NCI-H2196 (cell line): ENCODE measurements around the gene EGFL7.

Source experiments
- DNase-seq: peaks from one replicate; lab custom pipeline; 2025; ENCODE audit not compliant: unreplicated experiment; lab: John Stamatoyannopoulos, UW

EGFL7 gene

GRCh38 chr9:136671646-136672430 is 9.1 kb downstream of the EGFL7 start:
- DNase-seq, result peak; percentile 36

- no peak for DNase-seq
These were observed 9.8 kb downstream of the EGFL7 start for GRCh38 chr9:136672431-136673087.

- no peak for DNase-seq
These were observed 10.6 kb downstream of the EGFL7 start for GRCh38 chr9:136673088-136673974.

- no peak for DNase-seq
These were observed 11.5 kb downstream of the EGFL7 start for GRCh38 chr9:136673975-136674785.

GRCh38 chr9:136674786-136675349 is 12.2 kb downstream of the EGFL7 start:
- DNase-seq, result peak; percentile 46

GRCh38 chr9:136675477-136676296 is 13.0 kb downstream of the EGFL7 start:
- peak; percentile 28 for DNase-seq

- DNase-seq, result no peak
These were observed 13.6 kb downstream of the EGFL7 start for GRCh38 chr9:136676297-136676794.

GRCh38 chr9:136676920-136677686 is 14.4 kb downstream of the EGFL7 start:
- DNase-seq, result no peak

GRCh38 chr9:136678034-136678433 is 15.3 kb downstream of the EGFL7 start:
- no peak for DNase-seq

- no peak for DNase-seq
These were observed 15.9 kb downstream of the EGFL7 start for GRCh38 chr9:136678624-136679023.

GRCh38 chr9:136679431-136679941 is 16.8 kb downstream of the EGFL7 start:
- DNase-seq, result peak; percentile 50

- no peak for DNase-seq
These were observed 18.3 kb downstream of the EGFL7 start for GRCh38 chr9:136681029-136681428.

GRCh38 chr9:136681945-136682699 is 19.4 kb downstream of the EGFL7 start:
- no peak for DNase-seq

GRCh38 chr9:136682710-136683109 is 20.0 kb downstream of the EGFL7 start:
- no peak for DNase-seq

GRCh38 chr9:136683173-136683745 is 20.5 kb downstream of the EGFL7 start:
- DNase-seq, result no peak

GRCh38 chr9:136683755-136684154 is 21.0 kb downstream of the EGFL7 start:
- no peak for DNase-seq

- no peak for DNase-seq
These were observed 21.6 kb downstream of the EGFL7 start for GRCh38 chr9:136684339-136684738.
